ENCODE results near the gene ROM1. TPM values are rescaled to one million over a fixed set of nuclear protein-coding genes. Genes with fewer than 3 reads are reported as not detected.
"Not testable (repeated sequence)": the region's sequence is repeated elsewhere in the genome, so short reads cannot be mapped to it uniquely, and the experiment has no call there.

The ROM1 gene
- total RNA-seq, 1 experiment from 2014 or later: 0.79 TPM

DNA sequence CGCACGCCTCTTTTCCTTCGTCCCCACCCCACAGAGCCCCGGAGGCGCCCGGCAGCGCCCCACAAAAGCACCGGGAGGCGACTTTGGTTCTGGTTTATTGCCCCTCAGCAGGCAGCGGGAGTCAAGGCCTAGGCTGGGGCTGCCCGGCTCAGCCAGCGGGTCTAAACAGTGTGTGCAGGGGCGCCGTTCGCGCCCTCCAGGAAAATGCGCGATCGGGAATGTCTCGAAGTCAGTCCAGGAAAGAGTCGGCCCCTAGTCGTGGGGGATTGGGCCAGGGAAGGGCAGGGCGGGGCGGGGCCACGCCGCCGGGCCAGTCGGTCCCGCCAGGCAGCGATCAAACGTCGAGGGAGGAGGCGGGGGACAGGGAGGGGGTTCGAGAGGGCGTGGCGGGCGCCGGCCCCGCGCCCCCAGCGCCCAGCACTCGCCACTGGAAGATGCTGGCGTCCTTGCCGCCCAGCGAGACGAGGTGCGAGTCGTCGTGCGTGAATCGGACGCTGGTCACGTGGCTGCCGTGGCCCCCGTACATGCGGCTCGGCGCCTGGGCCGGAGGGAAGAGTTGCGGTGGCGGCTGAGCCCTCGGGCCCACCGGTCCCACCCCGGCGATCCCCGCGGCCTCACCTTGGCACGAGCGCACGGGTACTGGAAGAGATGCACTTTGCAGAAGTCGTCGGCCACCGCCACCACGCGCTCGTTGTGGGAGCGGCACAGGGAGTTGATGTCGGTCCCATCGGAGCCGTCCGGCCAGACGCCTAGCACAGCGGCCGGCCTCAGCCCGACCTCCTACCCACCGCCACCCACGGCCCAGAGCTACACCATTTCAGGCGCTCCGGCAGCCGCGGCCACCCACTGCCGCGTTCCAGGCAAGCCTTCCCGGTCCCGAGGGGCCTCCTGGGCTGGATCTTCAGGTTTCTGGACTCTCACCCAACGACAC, 10.7 kb upstream of the ROM1 start:
- in situ Hi-C loops (cut with HindIII; ENCODE audit: low pct_unique_long_range_greater_than_20kb, low sequenced_read_pairs): no loop called here
- DNase-seq (ENCODE audit: low read depth, low spot score): no peak

GRCh38 chr11:62603072-62603408, 10.0 kb upstream of the ROM1 start:
- in situ Hi-C loops (cut with HindIII; ENCODE audit: low pct_unique_long_range_greater_than_20kb, low sequenced_read_pairs): no loop called here

DNA sequence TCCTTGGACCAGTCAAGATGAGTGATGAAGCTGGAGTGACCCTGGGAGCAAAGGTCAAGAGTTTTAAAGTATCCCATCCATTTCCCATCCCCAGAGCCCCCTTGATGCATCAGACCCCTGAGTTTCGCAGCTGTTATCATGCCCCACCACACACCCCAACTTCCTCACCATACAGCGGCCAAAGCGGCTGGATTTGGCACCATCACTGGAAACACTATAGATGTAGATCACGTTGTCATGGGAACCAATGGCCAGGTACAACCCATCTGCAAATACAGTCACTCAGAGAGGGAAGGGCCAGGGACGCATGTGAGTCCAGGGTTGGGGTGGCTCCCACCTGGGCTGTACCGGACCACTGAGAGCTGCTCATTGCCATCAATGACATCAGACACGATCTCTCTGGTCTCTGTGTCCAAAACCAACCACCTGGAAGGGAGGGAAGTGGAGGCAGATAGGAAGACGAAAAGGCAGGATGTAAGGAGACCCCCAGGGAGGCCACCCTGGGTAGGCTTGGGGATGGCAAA, 9.2 kb upstream of the ROM1 start:
- in situ Hi-C loops (cut with HindIII; ENCODE audit: low pct_unique_long_range_greater_than_20kb, low sequenced_read_pairs): no loop called here
- DNase-seq (ENCODE audit: low read depth, low spot score): no peak

More at GRCh38 chr11:62603072-62603408, 10.0 kb upstream of the ROM1 start:
- no peak for DNase-seq (ENCODE audit: low read depth, low spot score)

- in situ Hi-C loops (cut with HindIII; ENCODE audit: low pct_unique_long_range_greater_than_20kb, low sequenced_read_pairs): no loop called here
- DNase-seq (ENCODE audit: low read depth, low spot score): no peak
These were observed 8.5 kb upstream of the ROM1 start for GRCh38 chr11:62604460-62605120.

DNA sequence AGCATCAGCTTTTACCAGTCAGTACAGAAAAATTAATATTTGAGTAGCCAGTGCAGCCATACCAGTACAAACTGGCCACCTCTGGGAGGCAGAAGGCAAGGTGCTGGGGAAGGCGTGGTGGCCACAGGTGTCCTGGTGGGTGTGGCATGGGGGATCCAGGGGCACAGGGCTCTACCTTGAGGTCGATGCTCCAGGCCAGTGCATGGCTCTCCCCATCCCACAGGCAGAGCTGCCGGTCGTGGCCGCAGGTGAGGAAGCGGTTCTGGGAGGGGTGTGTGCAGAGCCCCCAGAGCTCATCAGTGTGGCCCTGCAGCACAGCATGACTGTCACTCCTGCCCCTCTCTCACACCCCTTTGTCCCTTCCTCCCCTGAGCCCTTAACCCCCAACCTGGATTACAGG, 7.6 kb upstream of the ROM1 start:
- no peak for DNase-seq (ENCODE audit: low read depth, low spot score)
- in situ Hi-C loops (cut with HindIII; ENCODE audit: low pct_unique_long_range_greater_than_20kb, low sequenced_read_pairs): no loop called here

DNA sequence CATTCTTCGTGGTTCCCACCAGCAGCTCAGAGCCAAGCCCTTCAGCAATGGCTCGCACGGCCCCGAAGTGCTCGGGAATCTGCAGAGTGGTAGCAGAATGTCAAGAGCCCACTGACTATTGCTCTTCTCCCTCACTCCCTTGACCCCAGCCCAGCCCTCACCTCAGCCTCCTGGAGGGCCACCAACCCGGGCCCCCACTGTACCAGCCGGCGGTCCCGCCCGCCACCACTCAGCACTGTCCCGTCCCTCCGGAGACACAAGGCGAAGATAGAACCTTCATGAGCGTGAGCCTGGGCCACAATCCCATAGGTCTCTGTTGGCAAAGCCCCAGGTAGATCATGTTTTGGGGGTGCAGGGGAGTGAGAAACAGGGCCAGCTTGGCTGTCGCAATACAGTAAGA, 7.2 kb upstream of the ROM1 start:
- in situ Hi-C loops (cut with HindIII; ENCODE audit: low pct_unique_long_range_greater_than_20kb, low sequenced_read_pairs): no loop called here
- no peak for DNase-seq (ENCODE audit: low read depth, low spot score)

DNA sequence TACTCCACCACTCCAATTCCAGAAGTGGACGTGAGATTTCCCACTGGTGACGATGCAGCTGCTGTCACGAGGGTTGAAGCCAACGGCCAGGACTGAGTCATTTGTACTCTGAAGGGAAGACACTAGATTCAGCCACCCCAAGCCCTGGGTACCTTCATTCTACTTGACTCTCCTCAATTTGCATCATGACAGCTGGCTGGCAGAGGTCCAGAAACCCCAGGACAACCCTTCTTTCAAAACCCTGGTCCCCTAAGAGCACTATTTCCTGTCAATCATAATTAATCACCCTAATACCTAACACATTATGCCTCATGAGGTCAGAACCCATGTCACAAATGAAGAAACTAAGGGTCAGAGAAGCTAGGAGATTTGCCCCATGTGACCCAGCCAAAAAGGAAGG, 5.3 kb upstream of the ROM1 start:
- DNase-seq (ENCODE audit: low read depth, low spot score): no peak
- in situ Hi-C loops (cut with HindIII; ENCODE audit: low pct_unique_long_range_greater_than_20kb, low sequenced_read_pairs): no loop called here

DNA sequence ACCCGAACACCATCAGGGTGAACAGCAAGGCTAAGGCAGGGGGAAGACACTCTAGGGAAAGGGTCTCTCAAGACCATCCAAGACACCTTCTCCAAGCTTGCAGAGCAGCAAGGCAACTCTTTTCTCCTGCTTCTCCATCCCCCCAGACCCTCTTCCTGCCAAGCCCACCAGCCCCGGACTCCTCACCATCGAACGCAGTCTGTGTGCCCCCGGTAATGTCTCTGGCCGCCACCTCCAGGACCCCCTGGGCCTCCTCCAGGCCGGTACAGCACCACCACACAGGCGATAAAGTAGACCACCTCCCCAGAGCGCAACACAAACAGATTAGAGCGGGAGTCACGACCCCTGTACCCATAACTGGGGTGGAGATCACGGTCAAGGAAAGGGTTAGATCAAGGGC, 4.3 kb upstream of the ROM1 start:
- in situ Hi-C loops (cut with HindIII; ENCODE audit: low pct_unique_long_range_greater_than_20kb, low sequenced_read_pairs): no loop called here
- DNase-seq (ENCODE audit: low read depth, low spot score): no peak

GRCh38 chr11:62610403-62610802, 2.7 kb upstream of the ROM1 start:
- in situ Hi-C loops (cut with HindIII; ENCODE audit: low pct_unique_long_range_greater_than_20kb, low sequenced_read_pairs): no loop called here
- no peak for DNase-seq (ENCODE audit: low read depth, low spot score)

- no peak for DNase-seq (ENCODE audit: low read depth, low spot score)
- in situ Hi-C loops (cut with HindIII; ENCODE audit: low pct_unique_long_range_greater_than_20kb, low sequenced_read_pairs): no loop called here
These were observed 2.0 kb upstream of the ROM1 start for GRCh38 chr11:62610814-62611704.

DNA sequence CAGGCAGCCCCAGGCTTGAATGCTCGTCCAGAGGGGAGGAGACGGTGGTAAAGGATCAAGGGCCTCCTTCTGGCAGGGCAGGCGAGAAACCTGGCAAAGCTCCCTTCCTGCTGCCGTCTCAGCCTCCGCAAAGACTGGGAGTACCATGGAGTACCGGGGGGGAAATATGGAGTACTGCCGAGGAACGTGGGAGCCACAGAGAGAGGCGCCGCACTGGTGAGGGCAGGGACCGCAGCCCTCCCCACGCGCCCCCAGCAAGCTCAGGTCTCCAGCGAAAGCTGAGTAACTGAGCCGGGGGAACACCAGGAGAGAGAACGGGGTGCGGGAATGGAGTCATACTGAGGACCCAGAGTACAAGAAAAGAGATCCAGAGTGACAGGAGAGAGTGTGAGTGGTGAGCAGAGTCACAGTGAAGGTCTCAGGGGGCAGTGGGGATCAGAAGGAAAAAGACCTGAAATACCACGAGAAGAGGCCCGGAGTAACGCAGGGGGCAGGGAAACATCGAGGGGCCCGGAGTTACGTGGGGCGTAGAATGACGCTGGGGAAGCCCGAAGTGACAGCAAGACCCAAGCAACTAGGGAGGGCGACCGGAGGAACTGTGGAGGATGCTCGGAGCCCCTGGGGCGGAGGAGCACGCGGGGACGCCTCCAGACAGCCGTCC, 1.2 kb upstream of the ROM1 start:
- in situ Hi-C loops (cut with HindIII; ENCODE audit: low pct_unique_long_range_greater_than_20kb, low sequenced_read_pairs): no loop called here
- DNase-seq (ENCODE audit: low read depth, low spot score): peak; percentile 18

- DNase-seq (ENCODE audit: low read depth, low spot score): no peak
- in situ Hi-C loops (cut with HindIII; ENCODE audit: low pct_unique_long_range_greater_than_20kb, low sequenced_read_pairs): no loop called here
These were observed 278 bp downstream of the ROM1 start for GRCh38 chr11:62613291-62613778.

GRCh38 chr11:62614275-62614674, 1.2 kb downstream of the ROM1 start:
- no peak for DNase-seq (ENCODE audit: low read depth, low spot score)
- in situ Hi-C loops (cut with HindIII; ENCODE audit: low pct_unique_long_range_greater_than_20kb, low sequenced_read_pairs): no loop called here

- in situ Hi-C loops (cut with HindIII; ENCODE audit: low pct_unique_long_range_greater_than_20kb, low sequenced_read_pairs): no loop called here
- DNase-seq (ENCODE audit: low read depth, low spot score): no peak
These were observed 2.5 kb downstream of the ROM1 start for GRCh38 chr11:62615521-62615920.

DNA sequence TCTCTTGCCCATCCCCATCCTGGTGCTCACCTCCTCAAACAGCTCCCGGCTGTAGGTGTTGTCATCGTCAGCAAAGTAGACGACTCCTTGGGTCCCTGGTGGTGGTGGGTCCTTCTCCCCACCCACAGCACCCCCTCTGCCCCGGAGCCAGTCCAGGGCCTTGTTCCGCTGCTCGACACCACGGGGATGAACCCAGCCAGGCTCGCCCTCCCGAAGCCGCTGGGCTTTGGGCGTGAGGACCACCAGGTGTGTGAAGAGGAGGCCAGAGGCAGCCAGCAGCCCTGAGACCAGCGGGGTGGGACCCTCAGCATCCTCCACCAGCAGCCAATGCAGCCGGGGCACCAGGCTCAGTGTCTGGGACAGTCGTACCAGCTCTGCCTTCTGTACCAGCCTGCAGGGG, 3.9 kb downstream of the ROM1 start:
- in situ Hi-C loops (cut with HindIII; ENCODE audit: low pct_unique_long_range_greater_than_20kb, low sequenced_read_pairs): not testable (repeated sequence)

GRCh38 chr11:62621027-62621566, 8.0 kb downstream of the ROM1 start:
- no peak for DNase-seq (ENCODE audit: low read depth, low spot score)
- in situ Hi-C loops (cut with HindIII; ENCODE audit: low pct_unique_long_range_greater_than_20kb, low sequenced_read_pairs): no loop called here

More for the DNA sequence above, 3.9 kb downstream of the ROM1 start:
- DNase-seq (ENCODE audit: low read depth, low spot score): not testable (repeated sequence)
